Ishikawa (cell line): Measurements from ENCODE around the gene RMP24.

ENCODE experiments used
- CEBPB ChIP-seq: IDR thresholded peaks from 2 replicates; pipeline ENCODE4 v1.6.1; 2012
- CREB1 ChIP-seq: IDR thresholded peaks from 2 replicates; pipeline ENCODE4 v1.6.1; 2012; ENCODE audit warnings: low read depth
- EGR1 ChIP-seq: IDR thresholded peaks from 2 replicates; pipeline ENCODE4 v1.6.1; 2012
- EP300 ChIP-seq: IDR thresholded peaks from 2 replicates; pipeline ENCODE4 v1.6.1; 2012; ENCODE audit warnings: borderline replicate concordance
- FOXM1 ChIP-seq: IDR thresholded peaks from 2 replicates; pipeline ENCODE4 v1.6.1; 2012; ENCODE audit warnings: low read depth, borderline replicate concordance
- MAX ChIP-seq: IDR thresholded peaks from 2 replicates; pipeline ENCODE4 v1.6.1; 2012
- NFIC ChIP-seq: IDR thresholded peaks from 2 replicates; pipeline ENCODE4 v1.6.1; 2012
- RAD21 ChIP-seq: IDR thresholded peaks from 2 replicates; pipeline ENCODE4 v1.6.1; 2012; ENCODE audit warnings: low read depth
- TAF1 ChIP-seq: IDR thresholded peaks from 2 replicates; pipeline ENCODE4 v1.6.1; 2012; ENCODE audit warnings: low read depth, mild to moderate bottlenecking
- TCF12 ChIP-seq: IDR thresholded peaks from 2 replicates; pipeline ENCODE4 v1.6.1; 2012; ENCODE audit warnings: low read depth
- TEAD4 ChIP-seq: IDR thresholded peaks from 2 replicates; pipeline ENCODE4 v1.6.1; 2012
- YY1 ChIP-seq: IDR thresholded peaks from 2 replicates; pipeline ENCODE4 v1.6.1; 2012; ENCODE audit warnings: low read depth
- ZBTB7A ChIP-seq: IDR thresholded peaks from 2 replicates; pipeline ENCODE4 v1.6.1; 2012; ENCODE audit warnings: low read depth
- TF ChIP-seq, protein P1 (sequence below): IDR thresholded peaks from 2 replicates; pipeline ENCODE4 v1.6.1; 2012
- TF ChIP-seq, protein P2 (sequence below): IDR thresholded peaks from 2 replicates; pipeline ENCODE4 v1.6.1; 2012; ENCODE audit warnings: low read depth, mild to moderate bottlenecking

Gene RMP24

DNA sequence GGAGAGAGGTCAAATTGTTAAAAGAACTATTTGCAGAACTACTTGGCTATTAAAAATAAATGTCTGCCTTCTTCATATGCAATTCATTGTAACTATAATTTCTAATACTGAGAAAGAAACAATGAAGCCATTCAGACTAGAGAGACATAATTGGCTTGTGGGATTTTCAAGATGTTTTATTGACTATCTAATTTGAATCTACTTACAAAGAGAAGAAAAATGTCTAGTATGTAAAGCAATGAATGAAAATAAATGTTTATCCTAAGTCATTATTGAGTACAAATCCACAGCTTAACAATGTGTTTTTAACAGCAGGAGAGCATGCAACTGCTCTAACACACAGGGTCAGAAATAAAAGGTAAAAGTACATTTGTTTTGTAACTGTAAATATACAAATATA, 19.2 kb downstream of the RMP24 start:
- no peak for TF ChIP-seq TAF1
- TF ChIP-seq CEBPB: no peak
- no peak for TF ChIP-seq CREB1
- TF ChIP-seq EGR1: no peak
- no peak for TF ChIP-seq ZBTB7A
- TF ChIP-seq, protein P1, sequence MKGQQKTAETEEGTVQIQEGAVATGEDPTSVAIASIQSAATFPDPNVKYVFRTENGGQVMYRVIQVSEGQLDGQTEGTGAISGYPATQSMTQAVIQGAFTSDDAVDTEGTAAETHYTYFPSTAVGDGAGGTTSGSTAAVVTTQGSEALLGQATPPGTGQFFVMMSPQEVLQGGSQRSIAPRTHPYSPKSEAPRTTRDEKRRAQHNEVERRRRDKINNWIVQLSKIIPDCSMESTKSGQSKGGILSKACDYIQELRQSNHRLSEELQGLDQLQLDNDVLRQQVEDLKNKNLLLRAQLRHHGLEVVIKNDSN: no peak
- TF ChIP-seq EP300: no peak
- no peak for TF ChIP-seq FOXM1
- no peak for TF ChIP-seq RAD21
- no peak for TF ChIP-seq NFIC
- no peak for TF ChIP-seq TCF12
- TF ChIP-seq MAX: no peak
- TF ChIP-seq YY1: no peak
- TF ChIP-seq, protein P2, sequence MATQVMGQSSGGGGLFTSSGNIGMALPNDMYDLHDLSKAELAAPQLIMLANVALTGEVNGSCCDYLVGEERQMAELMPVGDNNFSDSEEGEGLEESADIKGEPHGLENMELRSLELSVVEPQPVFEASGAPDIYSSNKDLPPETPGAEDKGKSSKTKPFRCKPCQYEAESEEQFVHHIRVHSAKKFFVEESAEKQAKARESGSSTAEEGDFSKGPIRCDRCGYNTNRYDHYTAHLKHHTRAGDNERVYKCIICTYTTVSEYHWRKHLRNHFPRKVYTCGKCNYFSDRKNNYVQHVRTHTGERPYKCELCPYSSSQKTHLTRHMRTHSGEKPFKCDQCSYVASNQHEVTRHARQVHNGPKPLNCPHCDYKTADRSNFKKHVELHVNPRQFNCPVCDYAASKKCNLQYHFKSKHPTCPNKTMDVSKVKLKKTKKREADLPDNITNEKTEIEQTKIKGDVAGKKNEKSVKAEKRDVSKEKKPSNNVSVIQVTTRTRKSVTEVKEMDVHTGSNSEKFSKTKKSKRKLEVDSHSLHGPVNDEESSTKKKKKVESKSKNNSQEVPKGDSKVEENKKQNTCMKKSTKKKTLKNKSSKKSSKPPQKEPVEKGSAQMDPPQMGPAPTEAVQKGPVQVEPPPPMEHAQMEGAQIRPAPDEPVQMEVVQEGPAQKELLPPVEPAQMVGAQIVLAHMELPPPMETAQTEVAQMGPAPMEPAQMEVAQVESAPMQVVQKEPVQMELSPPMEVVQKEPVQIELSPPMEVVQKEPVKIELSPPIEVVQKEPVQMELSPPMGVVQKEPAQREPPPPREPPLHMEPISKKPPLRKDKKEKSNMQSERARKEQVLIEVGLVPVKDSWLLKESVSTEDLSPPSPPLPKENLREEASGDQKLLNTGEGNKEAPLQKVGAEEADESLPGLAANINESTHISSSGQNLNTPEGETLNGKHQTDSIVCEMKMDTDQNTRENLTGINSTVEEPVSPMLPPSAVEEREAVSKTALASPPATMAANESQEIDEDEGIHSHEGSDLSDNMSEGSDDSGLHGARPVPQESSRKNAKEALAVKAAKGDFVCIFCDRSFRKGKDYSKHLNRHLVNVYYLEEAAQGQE: no peak
- TF ChIP-seq TEAD4: no peak

DNA sequence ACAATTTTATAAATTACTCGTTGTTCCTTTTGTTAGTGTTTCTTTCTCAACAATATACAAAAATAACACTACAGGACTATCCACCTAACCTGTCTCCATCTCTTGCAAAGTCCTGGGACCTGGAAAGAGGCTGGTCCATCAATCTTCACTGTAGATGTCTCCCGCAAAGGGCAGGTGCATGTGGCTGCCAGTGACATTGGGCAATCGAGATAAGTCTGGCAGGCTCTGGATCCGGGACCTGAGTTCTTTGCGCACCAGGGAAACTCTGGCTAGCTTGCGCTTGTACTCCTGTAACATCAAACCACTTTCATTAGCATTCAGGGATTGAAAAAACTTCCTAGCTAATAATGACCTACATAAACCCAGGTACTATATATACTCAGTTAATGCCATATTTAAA, 20.5 kb downstream of the RMP24 start:
- no peak for TF ChIP-seq CEBPB
- no peak for TF ChIP-seq EP300

DNA sequence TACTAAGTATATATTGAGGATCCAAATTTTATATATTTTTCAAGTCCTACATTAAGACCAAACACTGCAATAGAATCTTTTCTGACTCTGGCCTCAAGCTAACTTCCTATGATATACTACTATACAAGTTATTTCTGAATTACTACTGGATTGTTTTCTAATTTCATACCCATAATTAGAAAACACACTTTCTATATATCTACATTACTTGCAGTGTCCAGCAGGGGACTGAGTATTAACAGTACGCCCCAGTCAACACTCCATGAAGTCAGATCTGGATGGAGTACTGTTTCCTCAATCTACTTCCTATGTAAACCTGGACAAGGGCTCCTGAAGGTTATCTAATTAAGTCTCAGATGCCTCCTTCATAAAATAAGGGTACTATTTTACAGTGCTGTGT, 26.5 kb downstream of the RMP24 start:
- no peak for TF ChIP-seq NFIC
- TF ChIP-seq TEAD4: no peak
- TF ChIP-seq CEBPB: no peak
- no peak for TF ChIP-seq EP300
- no peak for TF ChIP-seq MAX
- no peak for TF ChIP-seq FOXM1
- TF ChIP-seq TCF12: no peak
- no peak for TF ChIP-seq TAF1

GRCh38 chr18:35999925-36000324, 27.4 kb downstream of the RMP24 start:
- TF ChIP-seq ZBTB7A (no peak), NFIC (no peak), RAD21 (no peak), YY1 (no peak), EP300 (no peak), CREB1 (no peak), TEAD4 (no peak), TCF12 (no peak), CEBPB (no peak), TAF1 (no peak), FOXM1 (no peak), MAX (no peak), EGR1 (no peak)
- TF ChIP-seq, protein P1: no peak
- TF ChIP-seq, protein P2: no peak

DNA sequence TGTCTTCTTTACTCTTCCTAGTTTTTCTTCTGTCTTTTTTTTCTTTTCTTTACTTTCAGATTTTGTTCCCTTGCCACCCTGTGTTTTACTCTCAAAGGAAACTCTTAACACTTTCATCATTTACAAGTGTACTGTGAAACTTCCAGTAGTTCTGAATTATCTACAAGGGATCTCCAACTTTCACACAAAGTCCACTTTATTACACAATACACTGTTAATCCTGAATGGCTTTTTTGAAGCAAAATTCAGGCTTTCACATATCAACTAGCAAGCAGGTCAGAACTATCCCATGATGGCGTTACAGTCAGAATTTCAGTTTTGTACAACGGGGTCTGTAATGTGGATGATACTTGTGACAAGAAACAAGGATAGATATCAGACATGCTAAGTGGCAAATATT, 34.5 kb downstream of the RMP24 start:
- TF ChIP-seq, protein P1: no peak
- TF ChIP-seq FOXM1 (no peak), EGR1 (no peak), YY1 (no peak), CEBPB (no peak), MAX (no peak), RAD21 (no peak)
- TF ChIP-seq, protein P2: no peak
